Measurements from ENCODE around the gene CHN2. TPM values are rescaled to one million over a fixed set of nuclear protein-coding genes. Genes with fewer than 3 reads are reported as not detected.

Gene CHN2
- total RNA-seq, 1 donor from 2014 or later = 0.73 TPM

DNA sequence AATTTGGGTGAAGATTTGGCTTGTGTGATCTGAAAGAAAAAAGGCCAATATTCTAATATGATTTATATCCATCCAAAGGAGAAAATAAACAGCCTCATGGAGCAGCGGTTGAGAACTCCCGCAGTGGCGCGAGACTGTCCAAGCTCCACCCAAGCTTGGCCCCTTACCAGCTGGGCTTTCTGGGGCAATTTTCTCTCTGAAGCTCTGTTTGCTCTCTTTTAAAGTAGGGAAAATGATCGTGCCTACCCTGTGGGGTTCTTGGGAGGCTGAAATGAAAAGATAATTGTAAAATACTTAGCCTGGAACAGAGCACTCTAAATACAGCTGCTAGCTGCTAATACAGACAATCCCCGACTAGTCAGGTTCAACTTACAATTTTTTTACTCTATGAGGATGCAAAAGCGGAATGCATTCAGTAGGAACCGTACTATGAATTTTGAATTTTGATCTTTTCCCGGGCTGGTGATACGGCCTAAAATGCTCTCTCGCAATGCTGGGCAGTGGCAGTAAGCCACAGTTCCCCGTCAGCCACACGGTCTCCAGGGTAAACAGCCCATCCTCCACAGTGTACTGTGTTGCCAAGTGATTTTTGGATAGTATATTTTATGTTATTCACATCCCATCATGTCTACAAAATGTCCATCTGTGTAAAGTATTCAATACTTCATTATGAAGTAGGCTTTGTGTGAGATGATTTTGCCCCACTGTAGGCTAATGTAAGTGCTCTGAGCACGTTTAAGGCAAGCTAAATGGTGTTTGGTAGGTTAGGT, 137.7 kb downstream of the CHN2 start:
- Mint-ChIP-seq H3K27ac (no peak overlapping the region), H3K4me1 (ENCODE audit: low read depth) (peaks cover 14% of the 10 kb centered on the region), H3K27me3 (ENCODE audit: low read depth) (peaks cover 7% of the 10 kb centered on the region), H3K9me3 (no peaks in the 10 kb centered on the region), H3K4me3 (ENCODE audit: low read depth) (no peak overlapping the region), H3K36me3 (ENCODE audit: low read depth) (no peaks in the 10 kb centered on the region)
- intact Hi-C loops (cut with micrococcal nuclease) = no loop called here
- no peak for DNase-seq (ENCODE audit: low spot score)

DNA sequence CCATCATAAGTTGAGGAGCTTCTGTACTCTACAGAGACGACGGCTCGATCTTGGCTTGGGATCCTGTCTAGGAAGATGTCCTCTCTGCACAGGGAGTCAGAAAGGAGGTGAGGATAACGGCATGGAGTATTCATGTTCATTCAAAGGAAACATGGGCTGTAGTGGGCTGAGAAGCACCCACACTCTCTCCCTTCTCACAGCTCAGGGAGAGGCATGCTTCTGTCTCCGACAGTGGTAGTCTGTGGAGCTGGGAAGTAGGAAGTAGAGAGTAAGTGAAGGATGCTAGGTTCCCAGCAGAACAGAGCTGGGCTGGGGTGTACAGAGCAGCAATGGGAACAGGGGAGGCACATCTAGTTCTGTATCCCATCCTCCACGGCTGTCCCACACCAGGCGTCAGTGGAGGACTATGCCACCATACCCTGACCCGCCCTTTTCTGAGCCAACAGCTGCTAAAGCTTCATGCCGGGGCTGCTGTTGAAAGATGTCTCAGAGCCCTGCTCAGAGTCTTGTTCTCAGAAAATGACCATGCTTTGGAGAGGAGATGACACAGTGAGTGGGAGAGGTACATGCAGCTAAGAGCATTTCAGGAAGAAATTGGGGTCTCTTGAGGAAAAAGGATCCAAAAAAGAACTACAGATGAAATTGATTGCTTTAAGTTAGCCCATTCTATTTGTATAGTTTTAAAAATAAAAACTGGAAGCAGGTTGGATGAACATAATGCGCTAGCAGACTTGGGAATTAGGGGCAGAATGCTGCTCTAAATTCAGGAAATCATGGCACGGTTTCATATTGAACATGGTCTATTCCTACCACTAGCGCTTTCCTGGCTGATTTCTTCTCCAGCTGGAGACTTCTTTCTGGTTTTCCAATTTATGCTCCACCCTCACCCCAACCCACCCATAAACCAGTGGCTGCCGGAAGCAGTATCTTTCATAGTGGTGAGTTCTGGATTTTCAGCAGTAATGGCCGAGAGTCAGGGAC, 138.6 kb downstream of the CHN2 start:
- Mint-ChIP-seq H3K27ac (no peak overlapping the region), H3K27me3 (ENCODE audit: low read depth) (peaks cover 7% of the 10 kb centered on the region), H3K36me3 (ENCODE audit: low read depth) (no peaks in the 10 kb centered on the region), H3K9me3 (no peaks in the 10 kb centered on the region), H3K4me3 (ENCODE audit: low read depth) (no peak overlapping the region), H3K4me1 (ENCODE audit: low read depth) (peaks cover 23% of the 10 kb centered on the region)
- intact Hi-C loops (cut with micrococcal nuclease) = no loop called here
- DNase-seq (ENCODE audit: low spot score) = no peak

DNA sequence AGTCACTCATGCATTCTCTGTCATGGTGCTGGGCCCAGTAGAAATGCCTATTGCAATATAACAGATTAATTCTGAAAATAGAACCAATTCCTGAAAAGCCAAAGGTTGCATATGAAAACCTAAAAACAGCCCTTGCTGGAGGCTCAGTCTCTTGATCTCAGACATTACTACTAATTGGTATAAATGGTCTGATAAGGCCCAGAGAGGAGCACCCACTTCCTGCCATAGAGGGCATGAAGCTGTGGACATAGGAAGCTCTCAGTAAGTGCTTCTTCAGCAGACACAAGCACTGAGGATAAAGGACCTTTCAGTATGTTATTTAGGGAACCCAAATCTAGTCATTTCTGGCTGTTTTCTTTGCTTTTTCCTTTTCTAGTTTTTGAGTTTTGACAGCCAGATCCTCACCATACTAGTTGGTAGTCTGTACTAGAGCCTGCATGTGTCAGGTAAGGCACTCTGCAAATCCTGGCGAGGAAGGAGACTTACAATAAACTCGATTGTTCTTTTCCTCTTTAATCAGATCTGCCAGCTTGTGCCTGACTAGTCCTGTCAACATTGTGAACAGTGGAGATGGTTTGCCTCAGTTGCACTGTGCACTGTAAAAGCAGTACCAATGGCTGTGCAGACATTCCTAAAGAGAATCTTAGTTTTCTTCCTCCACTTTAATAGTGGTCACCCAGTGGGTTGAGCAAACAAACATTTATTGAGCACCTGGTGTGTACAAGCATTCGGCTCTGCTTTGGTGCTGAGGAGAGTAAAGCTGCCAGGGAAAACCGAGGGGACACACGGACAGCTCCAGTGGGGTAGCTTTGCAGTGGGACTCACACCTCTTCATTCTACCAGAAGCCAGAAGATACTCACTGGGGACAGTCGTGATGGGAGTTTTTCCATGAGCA, 140.9 kb downstream of the CHN2 start:
- Mint-ChIP-seq H3K4me1 (ENCODE audit: low read depth) (peaks cover 19% of the 10 kb centered on the region), H3K27ac (no peak overlapping the region)
- intact Hi-C loops (cut with micrococcal nuclease) = no loop called here

DNA sequence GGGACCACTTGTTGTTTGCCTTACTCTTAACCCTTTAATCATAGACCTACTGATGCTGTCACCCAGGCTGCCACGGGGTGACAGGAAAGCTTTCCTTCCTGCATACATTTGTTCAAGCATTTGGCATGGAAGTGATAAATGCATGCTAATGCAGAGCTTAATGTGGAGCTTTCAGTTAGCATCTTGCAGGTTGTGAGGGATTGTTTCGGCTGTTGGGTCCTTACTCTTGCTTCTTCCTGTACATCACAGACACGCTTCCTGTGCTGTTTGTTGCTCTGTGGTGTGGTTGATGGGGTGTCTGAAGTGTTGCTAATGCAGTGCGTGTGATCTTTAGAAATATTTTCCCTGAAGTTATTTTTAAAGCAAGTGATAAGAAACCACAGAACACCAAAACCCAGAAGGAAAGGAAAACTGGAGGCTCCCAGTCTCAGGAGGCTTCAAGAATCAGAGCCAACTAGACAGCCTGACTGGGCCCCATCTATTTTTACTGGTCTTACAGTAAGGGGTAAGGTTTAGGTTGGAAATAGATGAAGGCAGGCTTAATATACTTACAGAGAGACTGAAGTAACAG, 143.1 kb downstream of the CHN2 start:
- peak; percentile 26 for DNase-seq (ENCODE audit: low spot score)
- no peak overlapping the region for H3K27ac Mint-ChIP-seq
- intact Hi-C loops (cut with micrococcal nuclease) = no loop called here
- H3K4me3 Mint-ChIP-seq (ENCODE audit: low read depth) = no peak overlapping the region
- H3K36me3 Mint-ChIP-seq (ENCODE audit: low read depth) = no peaks in the 10 kb centered on the region
- H3K27me3 Mint-ChIP-seq (ENCODE audit: low read depth) = peaks cover 10% of the 10 kb centered on the region
- H3K4me1 Mint-ChIP-seq (ENCODE audit: low read depth) = peaks cover 19% of the 10 kb centered on the region
- no peaks in the 10 kb centered on the region for H3K9me3 Mint-ChIP-seq

More for the DNA sequence above, 140.9 kb downstream of the CHN2 start:
- H3K27me3 Mint-ChIP-seq (ENCODE audit: low read depth) = peaks cover 8% of the 10 kb centered on the region
- DNase-seq (ENCODE audit: low spot score) = no peak
- H3K9me3 Mint-ChIP-seq = no peaks in the 10 kb centered on the region
- H3K36me3 Mint-ChIP-seq (ENCODE audit: low read depth) = no peaks in the 10 kb centered on the region
- H3K4me3 Mint-ChIP-seq (ENCODE audit: low read depth) = no peak overlapping the region

DNA sequence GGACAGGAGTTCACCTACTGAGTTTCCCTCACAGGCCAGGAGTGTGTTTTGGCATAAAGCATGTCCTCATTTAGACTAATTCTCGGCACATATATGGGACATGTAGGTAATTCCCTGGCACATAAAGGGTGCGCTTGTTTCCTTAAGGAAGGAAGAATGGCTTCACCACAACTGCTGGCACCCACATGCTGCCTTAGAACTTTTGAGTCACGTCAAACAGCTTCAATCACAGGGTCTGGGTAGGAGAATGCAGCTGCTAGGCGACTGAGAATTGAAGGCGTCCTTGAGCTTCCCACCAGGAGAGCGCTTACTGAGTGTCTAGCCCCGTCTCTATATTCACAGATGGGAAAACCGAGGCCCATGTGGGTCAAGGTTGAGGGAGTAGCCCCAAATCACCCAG, 146.1 kb downstream of the CHN2 start:
- no peak overlapping the region for H3K4me3 Mint-ChIP-seq (ENCODE audit: low read depth)
- peaks cover 8% of the 10 kb centered on the region for H3K27me3 Mint-ChIP-seq (ENCODE audit: low read depth)
- intact Hi-C loops (cut with micrococcal nuclease) = loop anchor here (10.0 kb wide), 1 partner anchor 126 kb away; no protein-coding TSS in a partner anchor
- H3K36me3 Mint-ChIP-seq (ENCODE audit: low read depth) = no peaks in the 10 kb centered on the region
- peaks cover 14% of the 10 kb centered on the region for H3K4me1 Mint-ChIP-seq (ENCODE audit: low read depth)
- no peak for DNase-seq (ENCODE audit: low spot score)
- H3K9me3 Mint-ChIP-seq = no peaks in the 10 kb centered on the region
- H3K27ac Mint-ChIP-seq = no peak overlapping the region

DNA sequence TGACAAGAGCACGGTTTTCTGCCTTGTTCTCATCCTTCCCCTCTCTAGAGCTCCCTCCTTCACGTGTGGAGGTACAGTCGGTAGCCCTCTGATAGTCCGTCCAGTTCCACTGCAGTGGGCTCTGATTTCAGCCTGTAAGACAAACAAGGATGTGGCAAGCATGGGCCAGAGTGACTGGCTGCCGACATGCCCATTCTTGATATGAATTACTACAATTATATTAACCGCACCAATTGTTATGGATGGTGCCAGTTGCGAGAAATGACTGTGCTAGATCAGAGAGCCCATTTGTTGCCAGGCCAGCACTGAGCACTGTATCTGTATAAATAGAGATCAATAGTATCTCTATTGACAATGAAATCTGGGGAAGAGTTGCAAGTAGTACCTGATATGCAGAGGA, 146.6 kb downstream of the CHN2 start:
- H3K4me3 Mint-ChIP-seq (ENCODE audit: low read depth) = no peak overlapping the region

DNA sequence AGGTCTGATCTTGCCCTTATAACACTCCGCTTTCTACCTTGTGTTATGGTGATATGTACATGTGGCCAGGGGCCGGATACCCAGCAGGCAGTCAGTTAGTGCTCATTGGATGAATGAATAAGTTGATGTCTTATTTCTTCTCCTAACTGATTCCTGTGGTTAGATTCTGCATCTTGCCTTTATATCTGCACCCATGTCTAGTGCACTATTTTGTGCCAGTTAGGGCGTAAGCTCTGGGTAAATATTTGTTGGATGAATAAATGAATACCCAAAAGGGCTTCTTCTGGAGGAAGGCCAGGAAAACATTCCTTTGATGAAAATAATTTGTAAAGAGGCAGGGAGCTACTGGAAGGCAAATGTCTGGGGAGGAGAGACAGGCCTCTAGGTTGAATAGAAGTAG, 148.2 kb downstream of the CHN2 start:
- Mint-ChIP-seq H3K36me3 (ENCODE audit: low read depth) (no peaks in the 10 kb centered on the region), H3K27me3 (ENCODE audit: low read depth) (peaks cover 12% of the 10 kb centered on the region), H3K4me1 (ENCODE audit: low read depth) (peaks cover 4% of the 10 kb centered on the region), H3K4me3 (ENCODE audit: low read depth) (no peak overlapping the region), H3K27ac (no peak overlapping the region), H3K9me3 (no peaks in the 10 kb centered on the region)
- DNase-seq (ENCODE audit: low spot score) = no peak
- intact Hi-C loops (cut with micrococcal nuclease) = loop anchor here (10.0 kb wide), 1 partner anchor 128 kb away; no protein-coding TSS in a partner anchor

More for the DNA sequence above, 146.6 kb downstream of the CHN2 start:
- H3K27ac Mint-ChIP-seq = no peak overlapping the region
- H3K27me3 Mint-ChIP-seq (ENCODE audit: low read depth) = peaks cover 8% of the 10 kb centered on the region
- DNase-seq (ENCODE audit: low spot score) = no peak
- H3K4me1 Mint-ChIP-seq (ENCODE audit: low read depth) = peaks cover 13% of the 10 kb centered on the region
- no peaks in the 10 kb centered on the region for H3K36me3 Mint-ChIP-seq (ENCODE audit: low read depth)
- intact Hi-C loops (cut with micrococcal nuclease) = loop anchor here (10.0 kb wide), 1 partner anchor 126 kb away; no protein-coding TSS in a partner anchor
- no peaks in the 10 kb centered on the region for H3K9me3 Mint-ChIP-seq

DNA sequence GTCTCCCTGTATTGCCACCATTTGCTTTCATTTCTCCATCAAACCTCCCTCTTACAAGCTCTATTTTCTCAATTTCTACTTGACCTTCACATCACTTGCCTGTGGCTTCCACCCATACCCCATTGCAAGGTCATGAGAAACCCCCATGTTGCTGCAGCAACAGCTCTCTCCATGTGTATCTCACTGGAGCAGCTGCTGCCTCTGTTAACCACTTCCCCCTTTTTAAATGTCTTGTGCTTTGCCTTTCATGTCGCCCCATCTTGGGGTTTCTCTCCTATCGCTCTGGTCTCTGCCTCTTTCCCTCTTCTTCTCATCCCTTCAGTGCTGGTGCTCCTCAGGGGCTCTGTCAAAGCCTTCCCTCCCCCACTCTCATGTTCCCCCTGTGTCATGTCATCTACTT, 148.8 kb downstream of the CHN2 start:
- H3K4me3 Mint-ChIP-seq (ENCODE audit: low read depth) = no peak overlapping the region
- no peak for DNase-seq (ENCODE audit: low spot score)
- peaks cover 16% of the 10 kb centered on the region for H3K27me3 Mint-ChIP-seq (ENCODE audit: low read depth)
- no peaks in the 10 kb centered on the region for H3K9me3 Mint-ChIP-seq
- intact Hi-C loops (cut with micrococcal nuclease) = loop anchor here (10.0 kb wide), 1 partner anchor 129 kb away; no protein-coding TSS in a partner anchor
- H3K36me3 Mint-ChIP-seq (ENCODE audit: low read depth) = no peaks in the 10 kb centered on the region
- H3K4me1 Mint-ChIP-seq (ENCODE audit: low read depth) = no peaks in the 10 kb centered on the region
- H3K27ac Mint-ChIP-seq = no peak overlapping the region

DNA sequence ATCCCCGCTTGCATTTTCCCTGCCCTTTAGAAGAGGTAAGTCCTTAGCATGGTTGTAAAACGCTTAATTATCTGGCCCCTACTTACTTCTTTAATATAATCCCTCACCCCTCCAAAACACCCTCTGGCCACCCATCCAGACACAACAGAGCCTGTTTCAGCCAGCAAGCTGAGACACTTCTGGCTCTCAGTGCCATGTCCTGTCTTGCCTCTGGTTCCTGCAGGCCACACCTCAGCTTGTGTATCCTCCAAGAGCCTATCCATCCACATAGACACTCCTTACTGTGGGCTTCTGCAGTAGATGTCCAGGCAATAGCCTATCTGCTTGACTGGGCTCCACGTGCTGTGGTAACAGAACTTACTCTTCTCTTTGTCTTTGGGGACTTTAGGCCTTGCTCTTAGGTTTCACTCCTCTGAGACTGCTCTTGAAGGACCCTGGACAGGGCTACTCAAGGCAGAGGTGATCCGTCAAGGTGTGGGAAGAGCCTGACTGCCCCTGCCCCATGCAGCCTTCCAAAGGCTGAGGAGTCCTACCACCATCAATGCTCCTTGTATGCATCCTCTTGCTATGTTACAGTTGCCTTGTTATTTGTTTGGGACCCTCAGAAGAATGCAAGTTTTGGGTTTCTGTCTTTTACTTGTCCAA, 149.9 kb downstream of the CHN2 start:
- H3K9me3 Mint-ChIP-seq = no peaks in the 10 kb centered on the region
- no peak for DNase-seq (ENCODE audit: low spot score)
- no peaks in the 10 kb centered on the region for H3K4me1 Mint-ChIP-seq (ENCODE audit: low read depth)

DNA sequence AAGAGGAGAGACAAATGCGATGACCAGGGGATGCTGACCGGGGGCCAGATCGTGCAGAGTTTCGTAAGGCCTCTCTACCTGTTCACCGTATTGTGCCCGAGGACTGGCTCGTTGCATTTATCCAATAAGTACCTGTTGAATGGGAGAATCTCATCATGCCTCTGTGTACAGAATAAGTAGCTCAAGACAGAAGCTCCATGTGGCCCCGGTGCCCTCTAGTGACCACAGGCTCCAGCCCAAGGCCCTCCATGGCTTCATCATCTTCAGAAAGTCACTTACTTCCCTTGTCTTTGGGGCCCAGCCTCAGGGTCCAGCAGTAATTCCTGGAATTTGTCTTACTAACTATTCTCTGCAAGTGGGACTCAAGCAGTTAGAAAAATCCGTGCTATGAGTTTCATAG, 151.0 kb downstream of the CHN2 start:
- H3K4me1 Mint-ChIP-seq (ENCODE audit: low read depth) = no peaks in the 10 kb centered on the region
- H3K27me3 Mint-ChIP-seq (ENCODE audit: low read depth) = peaks cover 19% of the 10 kb centered on the region
- intact Hi-C loops (cut with micrococcal nuclease) = loop anchor here (2.0 to 10.0 kb wide), 2 partner anchors 131 to 157 kb away; no protein-coding TSS in a partner anchor
- no peak overlapping the region for H3K27ac Mint-ChIP-seq
- no peak for DNase-seq (ENCODE audit: low spot score)
- no peak overlapping the region for H3K4me3 Mint-ChIP-seq (ENCODE audit: low read depth)
- no peaks in the 10 kb centered on the region for H3K36me3 Mint-ChIP-seq (ENCODE audit: low read depth)
- no peaks in the 10 kb centered on the region for H3K9me3 Mint-ChIP-seq

More for the DNA sequence above, 149.9 kb downstream of the CHN2 start:
- intact Hi-C loops (cut with micrococcal nuclease) = loop anchor here (2.0 to 10.0 kb wide), 2 partner anchors 130 to 156 kb away; no protein-coding TSS in a partner anchor
- Mint-ChIP-seq H3K27ac (no peak overlapping the region), H3K4me3 (ENCODE audit: low read depth) (no peak overlapping the region), H3K36me3 (ENCODE audit: low read depth) (no peaks in the 10 kb centered on the region), H3K27me3 (ENCODE audit: low read depth) (peaks cover 20% of the 10 kb centered on the region)

DNA sequence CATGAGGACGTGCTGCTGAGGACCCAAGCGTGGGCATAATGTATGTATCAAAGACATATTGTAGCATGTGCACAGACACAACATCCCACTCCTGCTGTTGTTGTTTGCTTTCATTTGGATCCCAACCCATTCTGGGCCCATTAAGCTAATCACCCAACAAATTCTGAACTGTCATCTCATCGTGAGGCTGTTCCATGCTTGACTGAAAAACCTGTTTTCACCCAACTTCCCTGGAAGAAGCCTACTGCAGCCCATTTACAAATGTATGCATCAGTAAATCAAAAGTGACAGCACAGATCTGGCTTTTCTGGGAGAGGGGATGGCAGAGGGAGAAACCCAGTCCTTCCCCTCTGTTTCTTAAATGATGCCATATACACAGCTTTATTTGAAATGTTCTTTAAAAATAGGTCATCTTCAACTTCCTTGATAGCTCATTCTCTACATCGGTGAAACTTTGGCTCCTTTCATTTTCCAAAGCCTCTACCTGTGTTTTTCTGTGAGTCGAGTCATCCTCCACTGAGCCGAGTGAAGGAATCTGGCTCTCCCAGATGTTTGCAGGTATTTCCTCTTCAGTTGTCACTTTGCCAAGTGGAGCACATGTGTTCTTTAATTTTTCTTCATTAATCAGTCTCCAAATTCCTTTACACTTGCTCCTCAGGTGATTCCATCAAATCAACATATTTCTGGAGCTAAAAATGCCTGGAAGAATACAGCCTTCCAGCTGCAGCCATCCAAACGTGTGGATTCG, 151.8 kb downstream of the CHN2 start:
- Mint-ChIP-seq H3K27ac (no peak overlapping the region), H3K36me3 (ENCODE audit: low read depth) (no peaks in the 10 kb centered on the region), H3K4me1 (ENCODE audit: low read depth) (no peaks in the 10 kb centered on the region), H3K9me3 (no peaks in the 10 kb centered on the region), H3K4me3 (ENCODE audit: low read depth) (no peak overlapping the region), H3K27me3 (ENCODE audit: low read depth) (peaks cover 13% of the 10 kb centered on the region)
- intact Hi-C loops (cut with micrococcal nuclease) = loop anchor here (10.0 kb wide), 1 partner anchor 132 kb away; no protein-coding TSS in a partner anchor
- no peak for DNase-seq (ENCODE audit: low spot score)
